Measurements from ENCODE around the gene TBX10.

TBX10 gene

DNA sequence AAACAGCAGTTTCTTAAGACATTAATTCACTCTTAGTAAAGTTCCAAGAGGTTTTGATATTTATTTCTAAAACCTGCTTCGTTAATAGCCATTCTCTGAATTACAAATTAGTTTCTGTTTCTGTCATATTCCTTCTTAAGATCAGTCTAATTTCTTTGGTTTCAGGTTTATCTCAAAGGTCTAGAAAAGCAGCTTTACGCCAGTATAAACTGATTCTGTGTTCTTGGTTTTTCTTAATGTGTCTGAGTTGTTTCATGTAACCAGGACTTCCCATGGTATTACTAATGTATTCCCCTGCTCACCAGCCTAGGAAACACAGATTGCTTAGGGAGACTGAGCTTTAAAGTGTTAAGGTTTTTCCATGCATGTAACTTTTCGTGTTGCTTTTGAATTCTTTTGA, 17.7 kb upstream of the TBX10 start:
- WGBS, 2 donors (ENCODE audit: extremely low coverage in 2 of 2, insufficient read length in 2 of 2, insufficient replicate concordance in 1 of 2) = no CpG with 5 or more reads among the region's 3 CpGs

DNA sequence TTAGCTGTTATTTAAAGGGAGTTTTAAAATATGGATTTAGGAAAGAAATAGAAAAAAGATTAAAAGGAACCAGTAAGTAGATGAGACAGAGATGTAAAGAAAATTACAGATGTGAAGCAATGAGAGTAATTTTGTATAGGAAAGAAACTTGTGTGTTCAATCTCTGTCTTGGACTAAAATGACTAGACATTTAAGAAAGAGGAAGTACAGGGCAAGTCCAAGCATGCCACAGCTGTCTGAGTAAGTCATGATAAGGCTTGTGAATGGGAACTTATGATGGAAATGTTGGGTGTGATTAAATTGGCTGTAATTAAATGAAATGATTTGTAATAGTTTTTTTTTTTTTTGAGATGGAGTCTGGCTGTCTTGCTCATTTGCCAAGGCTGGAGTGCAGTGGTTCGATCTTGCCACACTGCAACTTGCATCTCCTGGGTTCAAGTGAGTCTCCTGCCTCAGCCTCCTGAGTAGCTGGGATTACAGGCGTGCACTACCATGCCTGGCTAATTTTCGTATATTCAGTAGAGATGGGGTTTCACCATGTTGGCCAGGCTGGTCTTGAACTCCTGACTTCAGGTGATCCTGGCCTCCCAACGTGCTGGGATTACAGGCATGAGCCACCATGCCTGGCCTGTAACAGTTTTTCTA, 16.8 kb upstream of the TBX10 start:
- no peaks in the 10 kb centered on the region for H3K27me3 ChIP-seq (ENCODE audit: control insufficient read depth in 3 of 3, insufficient read depth in 3 of 3, low read depth in 1 of 3, low read length in 3 of 3)
- H4K8ac ChIP-seq (ENCODE audit: low read depth, low read length) = no peak overlapping the region
- no peaks in the 10 kb centered on the region for H3K79me1 ChIP-seq (ENCODE audit: low read depth, low read length)
- no peak overlapping the region for H3K4ac ChIP-seq (ENCODE audit: low read length)
- H4K91ac ChIP-seq (ENCODE audit: low read depth, low read length, poor library complexity) = no peak overlapping the region
- no peak overlapping the region for H3K14ac ChIP-seq (ENCODE audit: low read length)
- H2AK5ac ChIP-seq (ENCODE audit: low read depth, low read length) = no peak overlapping the region
- H2BK12ac ChIP-seq (ENCODE audit: low read length) = no peak overlapping the region
- no CpG with 5 or more reads among the region's 4 CpGs for WGBS, 2 donors (ENCODE audit: extremely low coverage in 2 of 2, insufficient read length in 2 of 2, insufficient replicate concordance in 1 of 2)
- H2AFZ ChIP-seq (ENCODE audit: low read length) = no peak overlapping the region
- no peaks in the 10 kb centered on the region for H3K4me1 ChIP-seq (ENCODE audit: control insufficient read depth in 2 of 2, insufficient read depth in 1 of 2, low read depth in 1 of 2, low read length in 2 of 2)
- no peaks in the 10 kb centered on the region for H3K36me3 ChIP-seq (replicated peaks in 1 of 2; ENCODE audit: control insufficient read depth in 2 of 2, insufficient read depth in 2 of 2, low read length in 2 of 2)
- no peak overlapping the region for H2BK120ac ChIP-seq (ENCODE audit: low read depth, low read length)
- H3K27ac ChIP-seq (replicated peaks; ENCODE audit: low read length) = no peak overlapping the region
- H3K23ac ChIP-seq (ENCODE audit: low read depth, low read length, poor library complexity) = no peak overlapping the region
- DNase-seq (ENCODE audit: low spot score) = no peak
- no peak overlapping the region for H2BK5ac ChIP-seq (ENCODE audit: low read length)
- no peak overlapping the region for H3K4me3 ChIP-seq (ENCODE audit: low read length in 2 of 2)
- H3K9me3 ChIP-seq (replicated peaks in 1 of 2; ENCODE audit: control insufficient read depth in 2 of 2, insufficient read depth in 1 of 2, low read depth in 1 of 2, low read length in 2 of 2) = peaks cover 3 to 9% of the 10 kb centered on the region in 2 donors
- no peak overlapping the region for H2BK15ac ChIP-seq (ENCODE audit: low read length)
- H3K4me2 ChIP-seq (ENCODE audit: insufficient read depth, low read length, poor library complexity, severe bottlenecking) = no peak overlapping the region
- no peak overlapping the region for H3K9ac ChIP-seq (ENCODE audit: low read depth, low read length, poor library complexity)
- no peak overlapping the region for H3K18ac ChIP-seq (ENCODE audit: low read length)

More for the DNA sequence above, 17.7 kb upstream of the TBX10 start:
- H3K4ac ChIP-seq (ENCODE audit: low read length) = no peak overlapping the region
- H3K23ac ChIP-seq (ENCODE audit: low read depth, low read length, poor library complexity) = no peak overlapping the region
- no peaks in the 10 kb centered on the region for H3K36me3 ChIP-seq (replicated peaks in 1 of 2; ENCODE audit: control insufficient read depth in 2 of 2, insufficient read depth in 2 of 2, low read length in 2 of 2)
- H4K91ac ChIP-seq (ENCODE audit: low read depth, low read length, poor library complexity) = no peak overlapping the region
- no peak overlapping the region for H2AFZ ChIP-seq (ENCODE audit: low read length)
- H2BK120ac ChIP-seq (ENCODE audit: low read depth, low read length) = no peak overlapping the region
- no peak overlapping the region for H3K4me3 ChIP-seq (ENCODE audit: low read length in 2 of 2)
- H2AK5ac ChIP-seq (ENCODE audit: low read depth, low read length) = no peak overlapping the region
- H2BK15ac ChIP-seq (ENCODE audit: low read length) = no peak overlapping the region
- H3K18ac ChIP-seq (ENCODE audit: low read length) = no peak overlapping the region
- no peak overlapping the region for H3K9ac ChIP-seq (ENCODE audit: low read depth, low read length, poor library complexity)
- no peaks in the 10 kb centered on the region for H3K4me1 ChIP-seq (ENCODE audit: control insufficient read depth in 2 of 2, insufficient read depth in 1 of 2, low read depth in 1 of 2, low read length in 2 of 2)
- peaks cover 0 to 5% (median 0%) of the 10 kb centered on the region in 3 experiments for H3K27me3 ChIP-seq (ENCODE audit: control insufficient read depth in 3 of 3, insufficient read depth in 3 of 3, low read depth in 1 of 3, low read length in 3 of 3)
- H3K27ac ChIP-seq (replicated peaks; ENCODE audit: low read length) = no peak overlapping the region
- no peaks in the 10 kb centered on the region for H3K79me1 ChIP-seq (ENCODE audit: low read depth, low read length)
- H3K14ac ChIP-seq (ENCODE audit: low read length) = no peak overlapping the region
- no peak overlapping the region for H2BK5ac ChIP-seq (ENCODE audit: low read length)
- peaks cover 3 to 9% of the 10 kb centered on the region in 2 donors for H3K9me3 ChIP-seq (replicated peaks in 1 of 2; ENCODE audit: control insufficient read depth in 2 of 2, insufficient read depth in 1 of 2, low read depth in 1 of 2, low read length in 2 of 2)
- no peak overlapping the region for H4K8ac ChIP-seq (ENCODE audit: low read depth, low read length)
- no peak overlapping the region for H2BK12ac ChIP-seq (ENCODE audit: low read length)
- H3K4me2 ChIP-seq (ENCODE audit: insufficient read depth, low read length, poor library complexity, severe bottlenecking) = no peak overlapping the region
- DNase-seq (ENCODE audit: low spot score) = no peak

DNA sequence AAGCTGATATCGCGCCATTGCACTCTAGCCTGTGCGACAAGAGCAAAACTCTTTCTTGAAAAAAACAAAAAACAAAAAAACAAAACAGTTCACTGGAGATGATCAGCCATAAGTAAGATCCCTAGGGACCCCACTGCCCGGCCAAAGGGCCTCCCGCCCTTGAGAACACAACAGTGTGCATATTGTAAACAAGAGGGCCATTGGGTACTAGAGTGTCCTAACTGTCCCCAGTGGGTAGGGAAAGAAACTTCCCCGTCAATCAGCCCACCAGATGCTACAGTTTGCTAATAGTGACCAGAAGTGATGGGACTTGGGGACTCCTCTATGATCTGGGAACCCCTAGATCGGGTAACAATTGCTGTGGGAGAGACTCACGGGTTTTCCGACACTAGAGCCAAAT, 14.7 kb upstream of the TBX10 start:
- DNase-seq (ENCODE audit: low spot score) = no peak
- Histone ChIP-seq H3K9ac (ENCODE audit: low read depth, low read length, poor library complexity) (no peak overlapping the region), H3K79me1 (ENCODE audit: low read depth, low read length) (peaks cover 4% of the 10 kb centered on the region), H3K36me3 (replicated peaks in 1 of 2; ENCODE audit: control insufficient read depth in 2 of 2, insufficient read depth in 2 of 2, low read length in 2 of 2) (peaks cover 0 to 3% of the 10 kb centered on the region in 2 donors), H3K4me2 (ENCODE audit: insufficient read depth, low read length, poor library complexity, severe bottlenecking) (no peak overlapping the region), H4K91ac (ENCODE audit: low read depth, low read length, poor library complexity) (no peak overlapping the region), H2BK120ac (ENCODE audit: low read depth, low read length) (no peak overlapping the region), H3K4me3 (ENCODE audit: low read length in 2 of 2) (no peak overlapping the region), H3K27ac (replicated peaks; ENCODE audit: low read length) (no peak overlapping the region), H2BK5ac (ENCODE audit: low read length) (no peak overlapping the region), H2BK12ac (ENCODE audit: low read length) (no peak overlapping the region), H3K18ac (ENCODE audit: low read length) (no peak overlapping the region), H3K9me3 (replicated peaks in 1 of 2; ENCODE audit: control insufficient read depth in 2 of 2, insufficient read depth in 1 of 2, low read depth in 1 of 2, low read length in 2 of 2) (peaks cover 8 to 9% of the 10 kb centered on the region in 2 donors), H3K23ac (ENCODE audit: low read depth, low read length, poor library complexity) (no peak overlapping the region), H2AFZ (ENCODE audit: low read length) (no peak overlapping the region), H3K27me3 (ENCODE audit: control insufficient read depth in 3 of 3, insufficient read depth in 3 of 3, low read depth in 1 of 3, low read length in 3 of 3) (peaks cover 0 to 3% (median 0%) of the 10 kb centered on the region in 3 experiments), H3K4ac (ENCODE audit: low read length) (no peak overlapping the region), H3K4me1 (ENCODE audit: control insufficient read depth in 2 of 2, insufficient read depth in 1 of 2, low read depth in 1 of 2, low read length in 2 of 2) (peaks cover 0 to 11% of the 10 kb centered on the region in 2 donors), H3K14ac (ENCODE audit: low read length) (no peak overlapping the region), H4K8ac (ENCODE audit: low read depth, low read length) (no peak overlapping the region), H2AK5ac (ENCODE audit: low read depth, low read length) (no peak overlapping the region), H2BK15ac (ENCODE audit: low read length) (no peak overlapping the region)
- WGBS, 2 donors (ENCODE audit: extremely low coverage in 2 of 2, insufficient read length in 2 of 2, insufficient replicate concordance in 1 of 2) = no CpG with 5 or more reads among the region's 9 CpGs

DNA sequence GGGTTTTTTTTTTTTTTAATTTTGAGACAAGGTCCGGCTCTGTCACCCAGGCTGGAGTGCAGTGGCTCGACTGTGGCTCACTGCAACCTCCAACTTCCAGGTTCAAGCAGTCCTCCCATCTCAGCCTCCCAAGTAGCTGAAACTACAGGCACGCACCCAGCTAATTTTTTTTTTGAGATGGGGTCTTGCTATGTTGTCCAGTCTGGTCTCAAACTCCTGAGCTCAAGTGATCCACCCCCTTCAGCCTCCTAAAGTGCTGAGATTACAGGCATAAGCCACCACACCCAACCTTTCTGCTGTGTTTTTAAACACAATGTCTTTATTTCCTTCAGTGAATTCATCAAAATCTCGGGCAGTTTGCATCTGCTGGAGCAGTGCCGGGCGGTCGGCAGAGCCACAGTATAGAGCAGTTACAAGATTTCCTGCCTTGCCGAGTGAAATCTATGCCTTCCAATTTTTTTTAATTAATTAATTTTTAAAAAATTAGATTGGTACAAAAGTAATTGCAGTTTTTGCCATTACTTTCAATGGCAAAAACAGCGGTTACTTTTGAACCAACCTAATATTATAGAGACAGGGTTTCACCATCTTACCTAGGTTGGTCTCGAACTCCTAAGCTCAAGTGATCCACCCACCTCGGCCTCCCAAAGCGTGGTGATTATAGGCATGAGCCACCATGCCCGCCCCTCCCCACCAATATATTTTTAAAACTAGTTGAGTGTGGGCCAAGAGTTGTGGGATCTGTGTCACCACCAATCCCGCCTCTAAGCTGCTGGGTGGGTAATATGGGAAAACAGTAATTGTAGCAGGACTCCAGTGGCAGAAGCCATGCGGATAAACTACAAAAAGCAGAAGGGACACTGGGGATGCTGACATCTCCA, 13.6 kb upstream of the TBX10 start:
- H4K8ac ChIP-seq (ENCODE audit: low read depth, low read length) = no peak overlapping the region
- H2AFZ ChIP-seq (ENCODE audit: low read length) = no peak overlapping the region
- H3K27me3 ChIP-seq (ENCODE audit: control insufficient read depth in 3 of 3, insufficient read depth in 3 of 3, low read depth in 1 of 3, low read length in 3 of 3) = peaks cover 0 to 5% (median 3%) of the 10 kb centered on the region in 3 experiments
- H3K9ac ChIP-seq (ENCODE audit: low read depth, low read length, poor library complexity) = no peak overlapping the region
- no peak overlapping the region for H2AK5ac ChIP-seq (ENCODE audit: low read depth, low read length)
- no peak overlapping the region for H2BK120ac ChIP-seq (ENCODE audit: low read depth, low read length)
- no peak overlapping the region for H2BK15ac ChIP-seq (ENCODE audit: low read length)
- no peak overlapping the region for H3K14ac ChIP-seq (ENCODE audit: low read length)
- peaks cover 0 to 3% of the 10 kb centered on the region in 2 donors for H3K36me3 ChIP-seq (replicated peaks in 1 of 2; ENCODE audit: control insufficient read depth in 2 of 2, insufficient read depth in 2 of 2, low read length in 2 of 2)
- no peak overlapping the region for H2BK5ac ChIP-seq (ENCODE audit: low read length)
- no CpG with 5 or more reads among the region's 15 CpGs for WGBS, 2 donors (ENCODE audit: extremely low coverage in 2 of 2, insufficient read length in 2 of 2, insufficient replicate concordance in 1 of 2)
- no peak overlapping the region for H4K91ac ChIP-seq (ENCODE audit: low read depth, low read length, poor library complexity)
- H3K4me2 ChIP-seq (ENCODE audit: insufficient read depth, low read length, poor library complexity, severe bottlenecking) = no peak overlapping the region
- DNase-seq (ENCODE audit: low spot score) = no peak
- peaks cover 4% of the 10 kb centered on the region for H3K79me1 ChIP-seq (ENCODE audit: low read depth, low read length)
- no peak overlapping the region for H3K18ac ChIP-seq (ENCODE audit: low read length)
- H3K27ac ChIP-seq (replicated peaks; ENCODE audit: low read length) = no peak overlapping the region
- H3K4me1 ChIP-seq (ENCODE audit: control insufficient read depth in 2 of 2, insufficient read depth in 1 of 2, low read depth in 1 of 2, low read length in 2 of 2) = peaks cover 0 to 11% of the 10 kb centered on the region in 2 donors
- H3K23ac ChIP-seq (ENCODE audit: low read depth, low read length, poor library complexity) = no peak overlapping the region
- H3K4me3 ChIP-seq (ENCODE audit: low read length in 2 of 2) = no peak overlapping the region
- H3K9me3 ChIP-seq (replicated peaks in 1 of 2; ENCODE audit: control insufficient read depth in 2 of 2, insufficient read depth in 1 of 2, low read depth in 1 of 2, low read length in 2 of 2) = peaks cover 8 to 9% of the 10 kb centered on the region in 2 donors
- no peak overlapping the region for H2BK12ac ChIP-seq (ENCODE audit: low read length)
- H3K4ac ChIP-seq (ENCODE audit: low read length) = no peak overlapping the region

Data from neuronal stem cell (in vitro differentiated cells).